ENCODE results near the gene COL4A6. TPM values are rescaled to one million over a fixed set of nuclear protein-coding genes. Genes with fewer than 3 reads are reported as not detected.

The COL4A6 gene
- total and polyA plus RNA-seq, 10 of the 15 experiments (the other 5 are each of a cell fraction or from before 2014, with no cell fraction given) = 0.02 to 0.56 (median 0.05) TPM; not detected in 3

DNA sequence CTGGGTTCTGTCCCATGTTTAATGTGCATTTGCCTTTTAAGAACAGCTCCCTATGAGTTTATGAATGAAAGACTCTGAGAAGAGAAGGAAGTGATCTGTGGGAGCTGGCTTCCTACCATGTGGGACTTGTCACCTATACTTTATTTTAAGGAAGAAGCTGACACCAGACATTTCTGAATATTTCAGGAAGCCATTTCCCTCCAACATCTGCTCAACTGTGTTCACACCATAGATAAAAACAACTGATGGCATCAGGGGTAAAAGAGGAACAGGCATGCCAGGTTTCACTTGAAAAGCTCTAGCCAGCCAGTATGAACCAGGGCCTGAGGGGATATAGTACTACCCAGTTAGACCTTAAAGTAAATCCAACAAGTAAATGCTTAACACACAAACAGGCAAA, 116.0 kb downstream of the COL4A6 start:
- BruUV-seq (replicated peaks) = no TSS peak
- ChIA-PET RAD21 (ENCODE audit: unreplicated experiment) (no interaction called here), POLR2A (no interaction called here), SMC1A (ENCODE audit: uncharacterized antibody, unreplicated experiment) (no interaction called here), CTCF (no interaction called here)
- intact Hi-C loops (cut with micrococcal nuclease; ENCODE audit: unreplicated experiment) (no loop called here), in situ Hi-C loops (cut with MboI) (no loop called here)
- Histone ChIP-seq H3K27me3 (replicated peaks in 1 of 2; ENCODE audit: control insufficient read depth in 2 of 2, insufficient read depth in 2 of 2, low read length in 1 of 2) (no peaks in the 10 kb centered on the region), H3K4me3 (no peak overlapping the region), H3K9me3 (replicated peaks; ENCODE audit: control insufficient read depth, insufficient read depth, low read length) (no peaks in the 10 kb centered on the region), H3K4me2 (ENCODE audit: control insufficient read depth, insufficient read depth) (no peak overlapping the region), H3K9ac (ENCODE audit: control insufficient read depth, insufficient read depth, low read length) (no peak overlapping the region), H3K79me2 (ENCODE audit: control insufficient read depth, insufficient read depth, low read length) (no peaks in the 10 kb centered on the region), H2AFZ (ENCODE audit: control insufficient read depth, low read depth, low read length) (no peak overlapping the region), H3K4me1 (ENCODE audit: control insufficient read depth, insufficient read depth, low read length) (no peaks in the 10 kb centered on the region), H4K20me1 (ENCODE audit: control insufficient read depth, insufficient read depth) (no peaks in the 10 kb centered on the region), H3K36me3 (ENCODE audit: control insufficient read depth in 2 of 2, insufficient read depth in 2 of 2, low read length in 1 of 2) (no peaks in the 10 kb centered on the region), H3K27ac (ENCODE audit: control insufficient read depth, insufficient read depth) (no peak overlapping the region)
- FAIRE-seq (no peak), ATAC-seq (no peak), DNase-seq (ENCODE audit: low read depth, low spot score) (no peak)
- TF ChIP-seq NFIC (IDR thresholded peaks at IDR 0.05; ENCODE audit: low read depth, low read length) = no peak
- no peak for TF ChIP-seq RFX5 (IDR thresholded peaks at IDR 0.05; ENCODE audit: low read depth, low read length)
- no peak for TF ChIP-seq RUNX3 (IDR thresholded peaks at IDR 0.05; ENCODE audit: low read length)
- no peak for TF ChIP-seq HDAC2 (IDR thresholded peaks at IDR 0.05)
- TF ChIP-seq, protein P1, sequence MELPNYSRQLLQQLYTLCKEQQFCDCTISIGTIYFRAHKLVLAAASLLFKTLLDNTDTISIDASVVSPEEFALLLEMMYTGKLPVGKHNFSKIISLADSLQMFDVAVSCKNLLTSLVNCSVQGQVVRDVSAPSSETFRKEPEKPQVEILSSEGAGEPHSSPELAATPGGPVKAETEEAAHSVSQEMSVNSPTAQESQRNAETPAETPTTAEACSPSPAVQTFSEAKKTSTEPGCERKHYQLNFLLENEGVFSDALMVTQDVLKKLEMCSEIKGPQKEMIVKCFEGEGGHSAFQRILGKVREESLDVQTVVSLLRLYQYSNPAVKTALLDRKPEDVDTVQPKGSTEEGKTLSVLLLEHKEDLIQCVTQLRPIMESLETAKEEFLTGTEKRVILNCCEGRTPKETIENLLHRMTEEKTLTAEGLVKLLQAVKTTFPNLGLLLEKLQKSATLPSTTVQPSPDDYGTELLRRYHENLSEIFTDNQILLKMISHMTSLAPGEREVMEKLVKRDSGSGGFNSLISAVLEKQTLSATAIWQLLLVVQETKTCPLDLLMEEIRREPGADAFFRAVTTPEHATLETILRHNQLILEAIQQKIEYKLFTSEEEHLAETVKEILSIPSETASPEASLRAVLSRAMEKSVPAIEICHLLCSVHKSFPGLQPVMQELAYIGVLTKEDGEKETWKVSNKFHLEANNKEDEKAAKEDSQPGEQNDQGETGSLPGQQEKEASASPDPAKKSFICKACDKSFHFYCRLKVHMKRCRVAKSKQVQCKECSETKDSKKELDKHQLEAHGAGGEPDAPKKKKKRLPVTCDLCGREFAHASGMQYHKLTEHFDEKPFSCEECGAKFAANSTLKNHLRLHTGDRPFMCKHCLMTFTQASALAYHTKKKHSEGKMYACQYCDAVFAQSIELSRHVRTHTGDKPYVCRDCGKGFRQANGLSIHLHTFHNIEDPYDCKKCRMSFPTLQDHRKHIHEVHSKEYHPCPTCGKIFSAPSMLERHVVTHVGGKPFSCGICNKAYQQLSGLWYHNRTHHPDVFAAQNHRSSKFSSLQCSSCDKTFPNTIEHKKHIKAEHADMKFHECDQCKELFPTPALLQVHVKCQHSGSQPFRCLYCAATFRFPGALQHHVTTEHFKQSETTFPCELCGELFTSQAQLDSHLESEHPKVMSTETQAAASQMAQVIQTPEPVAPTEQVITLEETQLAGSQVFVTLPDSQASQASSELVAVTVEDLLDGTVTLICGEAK (IDR thresholded peaks at IDR 0.05; ENCODE audit: borderline replicate concordance) = no peak
- TF ChIP-seq, protein P2, sequence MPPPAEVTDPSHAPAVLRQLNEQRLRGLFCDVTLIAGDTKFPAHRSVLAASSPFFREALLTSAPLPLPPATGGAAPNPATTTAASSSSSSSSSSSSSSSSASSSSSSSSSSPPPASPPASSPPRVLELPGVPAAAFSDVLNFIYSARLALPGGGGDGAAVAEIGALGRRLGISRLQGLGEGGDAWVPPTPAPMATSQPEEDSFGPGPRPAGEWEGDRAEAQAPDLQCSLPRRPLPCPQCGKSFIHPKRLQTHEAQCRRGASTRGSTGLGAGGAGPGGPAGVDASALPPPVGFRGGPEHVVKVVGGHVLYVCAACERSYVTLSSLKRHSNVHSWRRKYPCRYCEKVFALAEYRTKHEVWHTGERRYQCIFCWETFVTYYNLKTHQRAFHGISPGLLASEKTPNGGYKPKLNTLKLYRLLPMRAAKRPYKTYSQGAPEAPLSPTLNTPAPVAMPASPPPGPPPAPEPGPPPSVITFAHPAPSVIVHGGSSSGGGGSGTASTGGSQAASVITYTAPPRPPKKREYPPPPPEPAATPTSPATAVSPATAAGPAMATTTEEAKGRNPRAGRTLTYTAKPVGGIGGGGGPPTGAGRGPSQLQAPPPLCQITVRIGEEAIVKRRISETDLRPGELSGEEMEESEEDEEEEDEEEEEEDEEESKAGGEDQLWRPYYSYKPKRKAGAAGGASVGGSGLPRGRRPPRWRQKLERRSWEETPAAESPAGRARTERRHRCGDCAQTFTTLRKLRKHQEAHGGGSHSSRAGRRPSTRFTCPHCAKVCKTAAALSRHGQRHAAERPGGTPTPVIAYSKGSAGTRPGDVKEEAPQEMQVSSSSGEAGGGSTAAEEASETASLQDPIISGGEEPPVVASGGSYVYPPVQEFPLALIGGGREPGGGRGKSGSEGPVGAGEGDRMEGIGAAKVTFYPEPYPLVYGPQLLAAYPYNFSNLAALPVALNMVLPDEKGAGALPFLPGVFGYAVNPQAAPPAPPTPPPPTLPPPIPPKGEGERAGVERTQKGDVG (CRISPR knock-in tag; IDR thresholded peaks at IDR 0.05) = no peak
- TF ChIP-seq NR2C2 (IDR thresholded peaks at IDR 0.05; ENCODE audit: borderline replicate concordance, control insufficient read depth, insufficient read length, low read depth) = no peak
- TF ChIP-seq, protein P3, sequence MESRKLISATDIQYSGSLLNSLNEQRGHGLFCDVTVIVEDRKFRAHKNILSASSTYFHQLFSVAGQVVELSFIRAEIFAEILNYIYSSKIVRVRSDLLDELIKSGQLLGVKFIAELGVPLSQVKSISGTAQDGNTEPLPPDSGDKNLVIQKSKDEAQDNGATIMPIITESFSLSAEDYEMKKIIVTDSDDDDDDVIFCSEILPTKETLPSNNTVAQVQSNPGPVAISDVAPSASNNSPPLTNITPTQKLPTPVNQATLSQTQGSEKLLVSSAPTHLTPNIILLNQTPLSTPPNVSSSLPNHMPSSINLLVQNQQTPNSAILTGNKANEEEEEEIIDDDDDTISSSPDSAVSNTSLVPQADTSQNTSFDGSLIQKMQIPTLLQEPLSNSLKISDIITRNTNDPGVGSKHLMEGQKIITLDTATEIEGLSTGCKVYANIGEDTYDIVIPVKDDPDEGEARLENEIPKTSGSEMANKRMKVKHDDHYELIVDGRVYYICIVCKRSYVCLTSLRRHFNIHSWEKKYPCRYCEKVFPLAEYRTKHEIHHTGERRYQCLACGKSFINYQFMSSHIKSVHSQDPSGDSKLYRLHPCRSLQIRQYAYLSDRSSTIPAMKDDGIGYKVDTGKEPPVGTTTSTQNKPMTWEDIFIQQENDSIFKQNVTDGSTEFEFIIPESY (IDR thresholded peaks at IDR 0.05) = no peak
- no peak for TF ChIP-seq EZH2 (IDR thresholded peaks at IDR 0.05; ENCODE audit: borderline replicate concordance, control insufficient read depth, low read depth, low read length)
- TF ChIP-seq, protein P4, sequence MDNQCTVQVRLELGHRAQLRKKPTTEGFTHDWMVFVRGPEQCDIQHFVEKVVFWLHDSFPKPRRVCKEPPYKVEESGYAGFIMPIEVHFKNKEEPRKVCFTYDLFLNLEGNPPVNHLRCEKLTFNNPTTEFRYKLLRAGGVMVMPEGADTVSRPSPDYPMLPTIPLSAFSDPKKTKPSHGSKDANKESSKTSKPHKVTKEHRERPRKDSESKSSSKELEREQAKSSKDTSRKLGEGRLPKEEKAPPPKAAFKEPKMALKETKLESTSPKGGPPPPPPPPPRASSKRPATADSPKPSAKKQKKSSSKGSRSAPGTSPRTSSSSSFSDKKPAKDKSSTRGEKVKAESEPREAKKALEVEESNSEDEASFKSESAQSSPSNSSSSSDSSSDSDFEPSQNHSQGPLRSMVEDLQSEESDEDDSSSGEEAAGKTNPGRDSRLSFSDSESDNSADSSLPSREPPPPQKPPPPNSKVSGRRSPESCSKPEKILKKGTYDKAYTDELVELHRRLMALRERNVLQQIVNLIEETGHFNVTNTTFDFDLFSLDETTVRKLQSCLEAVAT (IDR thresholded peaks at IDR 0.05) = no peak
- TF ChIP-seq FOXK2 (IDR thresholded peaks at IDR 0.05) = no peak
- TF ChIP-seq, protein P5, sequence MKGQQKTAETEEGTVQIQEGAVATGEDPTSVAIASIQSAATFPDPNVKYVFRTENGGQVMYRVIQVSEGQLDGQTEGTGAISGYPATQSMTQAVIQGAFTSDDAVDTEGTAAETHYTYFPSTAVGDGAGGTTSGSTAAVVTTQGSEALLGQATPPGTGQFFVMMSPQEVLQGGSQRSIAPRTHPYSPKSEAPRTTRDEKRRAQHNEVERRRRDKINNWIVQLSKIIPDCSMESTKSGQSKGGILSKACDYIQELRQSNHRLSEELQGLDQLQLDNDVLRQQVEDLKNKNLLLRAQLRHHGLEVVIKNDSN (IDR thresholded peaks at IDR 0.05; ENCODE audit: borderline replicate concordance, extremely low read length, insufficient read depth, low read depth, low read length) = no peak
- no peak for TF ChIP-seq PML (IDR thresholded peaks at IDR 0.05; ENCODE audit: low read length)
- no peak for TF ChIP-seq HCFC1 (IDR thresholded peaks at IDR 0.05; ENCODE audit: low read length)
